HFFc6 (cell line): ENCODE results near the gene SKI. TPM values are rescaled to one million over a fixed set of nuclear protein-coding genes. Genes with fewer than 3 reads are reported as not detected.

Experiments used
- DNase-seq: peaks from one replicate; pipeline ENCODE4 v3.0.0-alpha.2; 2018
- H3K27ac Mint-ChIP-seq: 2 replicates; pipeline ENCODE4 v1.8.0; 2020; ENCODE audit warnings: mild to moderate bottlenecking, mixed read lengths
- H3K27me3 Mint-ChIP-seq: 2 replicates; pipeline ENCODE4 v1.8.0; 2021; ENCODE audit warnings: mild to moderate bottlenecking, moderate library complexity, mixed read lengths; ENCODE audit not compliant: insufficient read depth
- H3K36me3 Mint-ChIP-seq: 2 replicates; pipeline ENCODE4 v1.8.0; 2021; ENCODE audit warnings: low read depth, mixed read lengths
- H3K4me1 Mint-ChIP-seq: 2 replicates; pipeline ENCODE4 v1.8.0; 2020; ENCODE audit warnings: low read depth, mixed read lengths
- H3K4me3 Mint-ChIP-seq: 2 replicates; pipeline ENCODE4 v1.8.0; 2020; ENCODE audit warnings: mild to moderate bottlenecking, moderate library complexity, mixed read lengths
- H3K9me3 Mint-ChIP-seq: 2 replicates; pipeline ENCODE4 v1.8.0; 2020; ENCODE audit warnings: mild to moderate bottlenecking, mixed read lengths
- total RNA-seq, 6 experiments: library from RNA; stranded (reverse); fragmentation: NEBNext Ultra II Directional; extraction: Animal tissue kit (Norgen Biotek cat#: 25700); gene quantifications; 2 replicates in 1 of 6; 3 replicates in 5 of 6; pipeline ENCODE4 v1.2.3, GENCODE V29; 2021
- TF ChIP-seq, protein P1 (sequence below): fragments of 200-600 bp; sonication (generic); IDR thresholded peaks from 2 replicates; pipeline ENCODE4 v1.5.0; 2021; ENCODE audit warnings: antibody characterized with exemption, mild to moderate bottlenecking

SKI gene
- total RNA-seq, 6 experiments from 2014 or later = 63.7 to 76.6 (median 66.1) TPM

DNA sequence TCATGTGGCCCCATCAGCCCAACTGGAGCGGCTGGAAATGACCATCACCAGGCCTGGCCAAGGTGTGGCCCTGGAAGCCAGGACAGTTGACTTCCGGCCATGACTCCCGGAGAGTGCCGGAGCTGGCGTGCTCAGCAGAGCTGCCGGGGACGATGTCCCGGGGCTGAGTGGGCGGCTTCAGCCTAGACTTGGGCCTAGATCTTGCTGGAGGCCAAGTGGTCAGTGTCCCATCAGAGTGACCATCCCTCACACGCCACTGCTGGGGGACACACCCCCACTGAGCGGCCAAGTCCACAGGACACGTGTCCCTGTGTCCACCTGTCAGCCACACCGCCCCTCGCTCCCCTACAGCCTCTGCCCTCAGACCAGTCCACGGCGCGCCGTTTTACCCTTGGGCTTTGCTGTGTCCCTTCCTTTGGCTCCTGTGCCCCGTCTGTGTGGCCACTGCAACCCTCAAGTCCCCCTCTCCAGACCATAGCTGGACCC lies 37.6 kb upstream of the SKI start:
- Mint-ChIP-seq H3K27ac (peak overlapping the region; percentile 24; the same call in 1 of the 2 replicates), H3K36me3 (no peaks in the 10 kb centered on the region), H3K27me3 (no peaks in the 10 kb centered on the region), H3K9me3 (no peaks in the 10 kb centered on the region), H3K4me1 (no peaks in the 10 kb centered on the region; the same call in 1 of the 2 replicates), H3K4me3 (peak overlapping the region; percentile 42)
- TF ChIP-seq, protein P1, sequence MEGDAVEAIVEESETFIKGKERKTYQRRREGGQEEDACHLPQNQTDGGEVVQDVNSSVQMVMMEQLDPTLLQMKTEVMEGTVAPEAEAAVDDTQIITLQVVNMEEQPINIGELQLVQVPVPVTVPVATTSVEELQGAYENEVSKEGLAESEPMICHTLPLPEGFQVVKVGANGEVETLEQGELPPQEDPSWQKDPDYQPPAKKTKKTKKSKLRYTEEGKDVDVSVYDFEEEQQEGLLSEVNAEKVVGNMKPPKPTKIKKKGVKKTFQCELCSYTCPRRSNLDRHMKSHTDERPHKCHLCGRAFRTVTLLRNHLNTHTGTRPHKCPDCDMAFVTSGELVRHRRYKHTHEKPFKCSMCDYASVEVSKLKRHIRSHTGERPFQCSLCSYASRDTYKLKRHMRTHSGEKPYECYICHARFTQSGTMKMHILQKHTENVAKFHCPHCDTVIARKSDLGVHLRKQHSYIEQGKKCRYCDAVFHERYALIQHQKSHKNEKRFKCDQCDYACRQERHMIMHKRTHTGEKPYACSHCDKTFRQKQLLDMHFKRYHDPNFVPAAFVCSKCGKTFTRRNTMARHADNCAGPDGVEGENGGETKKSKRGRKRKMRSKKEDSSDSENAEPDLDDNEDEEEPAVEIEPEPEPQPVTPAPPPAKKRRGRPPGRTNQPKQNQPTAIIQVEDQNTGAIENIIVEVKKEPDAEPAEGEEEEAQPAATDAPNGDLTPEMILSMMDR = no peak
- DNase-seq = no peak

- Mint-ChIP-seq H3K36me3 (no peaks in the 10 kb centered on the region), H3K4me3 (peak overlapping the region; percentile 41), H3K4me1 (no peaks in the 10 kb centered on the region; the same call in 1 of the 2 replicates), H3K9me3 (no peaks in the 10 kb centered on the region), H3K27me3 (no peaks in the 10 kb centered on the region), H3K27ac (peak overlapping the region; percentile 46; the same call in 1 of the 2 replicates)
- no peak for DNase-seq
- TF ChIP-seq, protein P1 = no peak
These were observed 35.8 kb upstream of the SKI start for GRCh38 chr1:2192031-2192995.

DNA sequence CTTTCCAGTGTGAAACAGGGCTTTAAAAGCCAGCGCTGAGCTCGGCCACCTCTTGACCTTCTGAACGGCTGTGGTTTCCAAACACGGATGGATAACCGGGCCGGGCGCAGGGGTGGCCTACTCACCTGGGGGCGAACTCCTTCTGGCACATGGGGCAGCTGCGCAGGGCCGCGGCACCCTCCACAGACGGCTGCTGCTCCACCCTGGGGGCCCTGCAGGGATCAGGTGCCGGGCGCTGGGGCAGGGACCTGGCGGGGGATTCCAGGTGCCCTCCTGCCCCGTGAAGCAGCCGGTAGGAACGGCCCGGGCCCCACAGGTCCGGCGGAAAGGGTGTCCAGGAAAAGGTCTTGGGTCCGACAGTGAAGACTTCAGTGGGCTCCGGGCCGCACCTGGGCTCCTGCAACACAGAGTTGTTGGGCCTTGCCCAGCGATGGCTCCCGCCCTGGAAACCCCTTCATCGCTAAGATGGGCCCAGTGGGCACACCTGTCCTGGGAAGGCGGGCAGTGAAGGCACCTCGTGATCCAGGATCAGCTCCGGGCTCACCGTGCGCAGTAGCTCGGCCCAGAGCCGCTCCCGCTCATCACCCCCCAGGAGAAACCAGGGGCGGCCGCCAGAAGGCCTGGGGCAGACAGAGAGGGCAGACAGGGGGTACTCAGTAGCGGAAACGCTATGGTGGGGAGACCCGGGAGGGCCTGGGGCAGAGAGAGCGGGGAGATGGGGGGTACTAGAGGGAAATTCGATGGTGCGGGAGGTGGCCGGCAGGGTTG lies 34.4 kb upstream of the SKI start:
- H3K36me3 Mint-ChIP-seq = no peaks in the 10 kb centered on the region
- H3K27ac Mint-ChIP-seq = peak overlapping the region; percentile 33; the same call in 1 of the 2 replicates
- H3K4me3 Mint-ChIP-seq = peak overlapping the region; percentile 77
- no peaks in the 10 kb centered on the region; the same call in 1 of the 2 replicates for H3K4me1 Mint-ChIP-seq
- TF ChIP-seq, protein P1 = no peak
- no peaks in the 10 kb centered on the region for H3K9me3 Mint-ChIP-seq
- DNase-seq = no peak
- no peaks in the 10 kb centered on the region for H3K27me3 Mint-ChIP-seq

DNA sequence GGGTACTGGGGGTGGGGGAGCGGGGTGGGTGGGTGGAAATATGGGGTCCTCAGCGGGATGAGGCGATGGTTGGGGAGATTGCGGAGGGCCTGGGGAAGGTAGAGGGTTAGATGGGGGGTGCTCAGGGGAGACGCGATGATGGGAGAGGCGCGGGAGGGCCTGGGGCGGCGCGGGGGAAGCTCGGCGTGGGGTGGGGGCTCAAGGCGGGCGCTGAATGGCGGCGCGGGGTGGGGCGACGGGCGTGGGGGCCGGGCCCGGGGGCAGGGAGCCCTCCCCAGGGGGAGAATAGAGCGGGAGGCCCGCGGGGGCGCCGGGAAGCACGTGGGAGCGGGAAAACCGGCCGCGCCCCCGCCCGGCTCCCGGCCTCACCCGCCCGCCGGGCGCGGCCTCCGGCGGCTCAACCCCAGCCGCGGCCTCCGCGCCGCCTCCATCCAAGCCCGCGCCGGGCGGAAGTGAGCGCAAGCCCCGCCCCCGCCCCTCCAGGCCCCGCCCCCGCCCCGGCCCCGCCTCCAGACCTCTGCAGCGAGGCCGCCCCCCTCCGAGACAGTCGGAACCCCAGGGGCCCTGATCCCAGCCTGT lies 33.7 kb upstream of the SKI start, which contains the start of gene FAAP20:
Gene FAAP20 (minus strand): TSS at position 454 of the 579 bp plus-strand sequence. CDS start 23 bp downstream, at position 431.
- Mint-ChIP-seq H3K27ac (peak within 1 kb of the TSS; percentile 87), H3K9me3 (no peaks in the 10 kb centered on the region), H3K27me3 (no peaks in the 10 kb centered on the region), H3K4me1 (peaks cover 5% of the 10 kb centered on the region), H3K36me3 (no peaks in the 10 kb centered on the region), H3K4me3 (peak within 1 kb of the TSS; percentile 84)
- TF ChIP-seq, protein P1 = no peak
- DNase-seq = peak; percentile 35
